ENCODE results near the gene CD247. TPM values are rescaled to one million over a fixed set of nuclear protein-coding genes. Genes with fewer than 3 reads are reported as not detected.

CD247 gene
- total and polyA plus RNA-seq, 2 of the 13 experiments (the other 11 are each of a cell fraction or from before 2014, with no cell fraction given), result 0.20 TPM; not detected in 1

DNA sequence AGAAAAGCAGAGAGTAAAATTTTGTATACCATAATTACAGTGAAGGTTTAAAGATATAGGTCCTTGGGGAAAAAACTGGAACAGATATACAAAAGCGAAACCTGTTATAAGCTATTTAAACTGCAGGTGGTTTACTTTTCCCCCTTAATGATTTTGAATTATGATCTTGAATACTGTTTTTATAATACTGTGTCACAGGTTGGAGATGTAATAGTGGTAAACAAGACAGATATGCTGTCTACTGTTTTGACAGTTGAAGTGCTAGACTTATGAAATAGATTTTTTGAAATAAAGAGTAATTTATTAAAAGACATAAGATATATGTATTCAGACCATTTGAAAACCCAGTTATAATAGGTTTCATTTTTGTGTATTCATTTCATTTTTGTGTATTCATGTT is 129.4 kb downstream of the CD247 start:
- no peak overlapping the region for H3K4me2 ChIP-seq (ENCODE audit: low read depth, low read length)
- TF ChIP-seq ZNF687 (CRISPR knock-in tag; IDR thresholded peaks at IDR 0.05) (no peak), ZBTB2 (CRISPR knock-in tag; IDR thresholded peaks at IDR 0.05; ENCODE audit: low read depth) (no peak), ZNF143 (CRISPR knock-in tag; IDR thresholded peaks at IDR 0.05) (no peak), SIN3A (IDR thresholded peaks at IDR 0.05; ENCODE audit: borderline replicate concordance, low read depth, low read length) (no peak), ZNF572 (CRISPR knock-in tag; IDR thresholded peaks at IDR 0.05) (no peak), SMARCE1 (IDR thresholded peaks at IDR 0.05; ENCODE audit: borderline replicate concordance) (no peak), HCFC1 (IDR thresholded peaks at IDR 0.05; ENCODE audit: low read depth, low read length) (no peak), ATF1 (CRISPR knock-in tag; IDR thresholded peaks at IDR 0.05) (no peak), JUNB (CRISPR knock-in tag; IDR thresholded peaks at IDR 0.05; ENCODE audit: borderline replicate concordance) (no peak), POLR2AphosphoS2 (IDR thresholded peaks at IDR 0.05; ENCODE audit: low read depth, low read length) (no peak), ZIK1 (CRISPR knock-in tag; IDR thresholded peaks at IDR 0.05; ENCODE audit: borderline replicate concordance, low read depth) (no peak), SP4 (CRISPR knock-in tag; IDR thresholded peaks at IDR 0.05) (no peak)
- TF ChIP-seq, protein P1, sequence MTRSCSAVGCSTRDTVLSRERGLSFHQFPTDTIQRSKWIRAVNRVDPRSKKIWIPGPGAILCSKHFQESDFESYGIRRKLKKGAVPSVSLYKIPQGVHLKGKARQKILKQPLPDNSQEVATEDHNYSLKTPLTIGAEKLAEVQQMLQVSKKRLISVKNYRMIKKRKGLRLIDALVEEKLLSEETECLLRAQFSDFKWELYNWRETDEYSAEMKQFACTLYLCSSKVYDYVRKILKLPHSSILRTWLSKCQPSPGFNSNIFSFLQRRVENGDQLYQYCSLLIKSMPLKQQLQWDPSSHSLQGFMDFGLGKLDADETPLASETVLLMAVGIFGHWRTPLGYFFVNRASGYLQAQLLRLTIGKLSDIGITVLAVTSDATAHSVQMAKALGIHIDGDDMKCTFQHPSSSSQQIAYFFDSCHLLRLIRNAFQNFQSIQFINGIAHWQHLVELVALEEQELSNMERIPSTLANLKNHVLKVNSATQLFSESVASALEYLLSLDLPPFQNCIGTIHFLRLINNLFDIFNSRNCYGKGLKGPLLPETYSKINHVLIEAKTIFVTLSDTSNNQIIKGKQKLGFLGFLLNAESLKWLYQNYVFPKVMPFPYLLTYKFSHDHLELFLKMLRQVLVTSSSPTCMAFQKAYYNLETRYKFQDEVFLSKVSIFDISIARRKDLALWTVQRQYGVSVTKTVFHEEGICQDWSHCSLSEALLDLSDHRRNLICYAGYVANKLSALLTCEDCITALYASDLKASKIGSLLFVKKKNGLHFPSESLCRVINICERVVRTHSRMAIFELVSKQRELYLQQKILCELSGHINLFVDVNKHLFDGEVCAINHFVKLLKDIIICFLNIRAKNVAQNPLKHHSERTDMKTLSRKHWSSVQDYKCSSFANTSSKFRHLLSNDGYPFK (CRISPR knock-in tag; IDR thresholded peaks at IDR 0.05; ENCODE audit: borderline replicate concordance), result no peak
- TF ChIP-seq, protein P2, sequence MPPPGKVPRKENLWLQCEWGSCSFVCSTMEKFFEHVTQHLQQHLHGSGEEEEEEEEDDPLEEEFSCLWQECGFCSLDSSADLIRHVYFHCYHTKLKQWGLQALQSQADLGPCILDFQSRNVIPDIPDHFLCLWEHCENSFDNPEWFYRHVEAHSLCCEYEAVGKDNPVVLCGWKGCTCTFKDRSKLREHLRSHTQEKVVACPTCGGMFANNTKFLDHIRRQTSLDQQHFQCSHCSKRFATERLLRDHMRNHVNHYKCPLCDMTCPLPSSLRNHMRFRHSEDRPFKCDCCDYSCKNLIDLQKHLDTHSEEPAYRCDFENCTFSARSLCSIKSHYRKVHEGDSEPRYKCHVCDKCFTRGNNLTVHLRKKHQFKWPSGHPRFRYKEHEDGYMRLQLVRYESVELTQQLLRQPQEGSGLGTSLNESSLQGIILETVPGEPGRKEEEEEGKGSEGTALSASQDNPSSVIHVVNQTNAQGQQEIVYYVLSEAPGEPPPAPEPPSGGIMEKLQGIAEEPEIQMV (CRISPR knock-in tag; IDR thresholded peaks at IDR 0.05; ENCODE audit: low read depth), result no peak

More for the DNA sequence above, 129.4 kb downstream of the CD247 start:
- CTCF ChIA-PET (ENCODE audit: low intra/inter-chr PET ratio, low total read pairs), result no interaction called here
- intact Hi-C loops (cut with micrococcal nuclease; ENCODE audit: unreplicated experiment) (no loop called here), in situ Hi-C loops (cut with HindIII; ENCODE audit: extremely low pct_ligation_motif_present, low pct_unique_long_range_greater_than_20kb) (no loop called here)
- H2AFZ ChIP-seq (ENCODE audit: low read length), result no peak overlapping the region
- POLR2A ChIA-PET, result no interaction called here
- H3K9ac ChIP-seq (ENCODE audit: insufficient read depth, low read depth, low read length), result no peak overlapping the region
- DNase-seq (ENCODE audit: low spot score) (no peak), ATAC-seq (no peak), FAIRE-seq (no peak)
- 93% methylated on average over 1 of the region's 1 CpG for WGBS (ENCODE audit: low lambda C conversion rate)
- no peaks in the 10 kb centered on the region for H3K79me2 ChIP-seq (ENCODE audit: insufficient read depth, low read length)
- H3K27ac ChIP-seq (ENCODE audit: extremely low read length, insufficient read depth, low read length), result no peak overlapping the region
- no peaks in the 10 kb centered on the region for H4K20me1 ChIP-seq (ENCODE audit: insufficient read depth, low read length)
- H3K27me3 ChIP-seq (ENCODE audit: control insufficient read depth in 1 of 2, insufficient read depth in 2 of 2, low read length in 2 of 2), result no peaks in the 10 kb centered on the region
- BruUV-seq (replicated peaks), result no TSS peak
- no peaks in the 10 kb centered on the region for H3K9me3 ChIP-seq (ENCODE audit: low read length)
- H3K4me1 ChIP-seq (ENCODE audit: insufficient read depth, low read length), result 0 out of 2 replicates have a peak, but pooled peaks cover 5% of the 10 kb centered on the region
- peaks cover 3 to 23% of the 10 kb centered on the region in 2 experiments; a peak in 4 of 5 replicates for H3K36me3 ChIP-seq (replicated peaks in 1 of 2; ENCODE audit: control insufficient read depth in 1 of 2, insufficient read depth in 2 of 2, low read length in 2 of 2)
- no peak overlapping the region for H3K4me3 ChIP-seq (replicated peaks in 1 of 3; ENCODE audit: insufficient read depth in 1 of 3, low read depth in 2 of 3, low read length in 3 of 3)
